ENCODE results near the gene SLC44A5.

The SLC44A5 gene

DNA sequence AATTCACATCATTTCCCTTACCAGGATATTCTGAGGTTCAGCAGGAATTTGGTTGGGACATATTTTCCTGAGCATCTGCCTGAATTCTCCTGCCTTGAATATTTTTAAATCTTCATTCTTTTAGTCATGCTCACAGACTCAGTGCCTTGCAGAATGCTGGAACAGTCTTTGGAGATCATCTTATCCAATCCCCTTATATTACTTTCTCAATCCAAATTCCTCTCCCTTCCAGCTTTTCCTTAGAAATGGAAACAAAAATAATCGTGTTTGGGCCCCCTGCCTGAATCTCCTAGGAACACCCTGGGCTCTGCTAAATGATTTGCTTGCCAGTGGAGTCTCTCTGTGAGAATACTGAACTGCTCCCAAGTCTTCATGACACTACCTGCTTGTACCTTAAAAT lies 438.4 kb downstream of the SLC44A5 start:
- Histone ChIP-seq H3K4me2 (no peak overlapping the region), H3K4me3 (IDR thresholded peaks at IDR 0.05; ENCODE audit: insufficient read depth, low read depth, low read length) (no peak overlapping the region), H2AFZ (ENCODE audit: low read depth) (no peak overlapping the region), H3K79me2 (ENCODE audit: insufficient read depth, low read depth) (no peaks in the 10 kb centered on the region), H3K9ac (no peak overlapping the region), H3K27ac (no peak overlapping the region), H3K36me3 (ENCODE audit: insufficient read depth) (no peaks in the 10 kb centered on the region), H3K27me3 (ENCODE audit: insufficient read depth, low read depth) (no peaks in the 10 kb centered on the region), H4K20me1 (ENCODE audit: insufficient read depth) (no peaks in the 10 kb centered on the region), H3K4me1 (ENCODE audit: low read depth, poor library complexity, severe bottlenecking) (no peaks in the 10 kb centered on the region)
- TF ChIP-seq CTCF (conservative IDR thresholded peaks at IDR 0.05; ENCODE audit: low read depth, low read length): no peak

DNA sequence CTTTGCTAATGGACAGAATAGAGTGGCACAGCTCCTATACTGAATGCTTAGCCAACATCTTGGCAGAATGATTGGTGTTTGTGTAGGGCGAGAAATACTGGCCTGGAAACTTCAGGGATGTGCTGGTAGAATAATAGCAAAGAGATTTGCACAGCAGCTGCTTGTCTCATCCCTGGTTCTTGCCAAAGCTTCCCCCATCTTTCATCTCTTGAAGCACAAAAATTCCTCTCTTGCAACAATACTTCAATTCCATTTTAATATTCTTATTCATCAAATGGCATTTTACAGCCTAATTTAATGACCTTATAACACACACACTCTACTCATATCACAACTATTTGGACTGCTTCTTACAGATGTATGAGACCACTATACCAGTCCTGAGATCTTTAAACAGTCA lies 439.0 kb downstream of the SLC44A5 start:
- no peak overlapping the region for H3K4me2 ChIP-seq
- H2AFZ ChIP-seq (ENCODE audit: low read depth): no peak overlapping the region
- H3K4me3 ChIP-seq (IDR thresholded peaks at IDR 0.05; ENCODE audit: insufficient read depth, low read depth, low read length): no peak overlapping the region
- TF ChIP-seq CTCF (conservative IDR thresholded peaks at IDR 0.05; ENCODE audit: low read depth, low read length): no peak
- H3K27me3 ChIP-seq (ENCODE audit: insufficient read depth, low read depth): no peaks in the 10 kb centered on the region
- H3K9ac ChIP-seq: no peak overlapping the region
- no peaks in the 10 kb centered on the region for H4K20me1 ChIP-seq (ENCODE audit: insufficient read depth)
- H3K79me2 ChIP-seq (ENCODE audit: insufficient read depth, low read depth): no peaks in the 10 kb centered on the region
- no peak overlapping the region for H3K27ac ChIP-seq
- H3K4me1 ChIP-seq (ENCODE audit: low read depth, poor library complexity, severe bottlenecking): no peaks in the 10 kb centered on the region
- H3K36me3 ChIP-seq (ENCODE audit: insufficient read depth): no peaks in the 10 kb centered on the region

- Histone ChIP-seq H3K9ac (no peak overlapping the region), H3K27ac (no peak overlapping the region), H3K36me3 (ENCODE audit: insufficient read depth) (no peaks in the 10 kb centered on the region), H3K27me3 (ENCODE audit: insufficient read depth, low read depth) (no peaks in the 10 kb centered on the region), H3K4me3 (IDR thresholded peaks at IDR 0.05; ENCODE audit: insufficient read depth, low read depth, low read length) (no peak overlapping the region), H3K4me2 (no peak overlapping the region), H3K4me1 (ENCODE audit: low read depth, poor library complexity, severe bottlenecking) (no peaks in the 10 kb centered on the region), H2AFZ (ENCODE audit: low read depth) (no peak overlapping the region), H3K79me2 (ENCODE audit: insufficient read depth, low read depth) (no peaks in the 10 kb centered on the region), H4K20me1 (ENCODE audit: insufficient read depth) (no peaks in the 10 kb centered on the region)
- no peak for TF ChIP-seq CTCF (conservative IDR thresholded peaks at IDR 0.05; ENCODE audit: low read depth, low read length)
Observed at GRCh38 chr1:75170981-75171380, 439.9 kb downstream of the SLC44A5 start.

- Histone ChIP-seq H3K36me3 (ENCODE audit: insufficient read depth) (no peaks in the 10 kb centered on the region), H3K79me2 (ENCODE audit: insufficient read depth, low read depth) (no peaks in the 10 kb centered on the region), H3K27me3 (ENCODE audit: insufficient read depth, low read depth) (no peaks in the 10 kb centered on the region), H3K4me1 (ENCODE audit: low read depth, poor library complexity, severe bottlenecking) (no peaks in the 10 kb centered on the region), H4K20me1 (ENCODE audit: insufficient read depth) (no peaks in the 10 kb centered on the region), H3K4me2 (no peak overlapping the region), H2AFZ (ENCODE audit: low read depth) (no peak overlapping the region), H3K9ac (no peak overlapping the region), H3K27ac (no peak overlapping the region), H3K4me3 (IDR thresholded peaks at IDR 0.05; ENCODE audit: insufficient read depth, low read depth, low read length) (no peak overlapping the region)
- TF ChIP-seq CTCF (conservative IDR thresholded peaks at IDR 0.05; ENCODE audit: low read depth, low read length): no peak
Observed at GRCh38 chr1:75170011-75170410, 440.9 kb downstream of the SLC44A5 start.

GRCh38 chr1:75166821-75167220 lies 444.1 kb downstream of the SLC44A5 start:
- Histone ChIP-seq H4K20me1 (ENCODE audit: insufficient read depth) (no peaks in the 10 kb centered on the region), H3K36me3 (ENCODE audit: insufficient read depth) (no peaks in the 10 kb centered on the region), H3K4me2 (no peak overlapping the region), H3K27me3 (ENCODE audit: insufficient read depth, low read depth) (no peaks in the 10 kb centered on the region), H3K27ac (no peak overlapping the region), H3K4me1 (ENCODE audit: low read depth, poor library complexity, severe bottlenecking) (no peaks in the 10 kb centered on the region), H3K4me3 (IDR thresholded peaks at IDR 0.05; ENCODE audit: insufficient read depth, low read depth, low read length) (no peak overlapping the region), H2AFZ (ENCODE audit: low read depth) (no peak overlapping the region), H3K79me2 (ENCODE audit: insufficient read depth, low read depth) (no peaks in the 10 kb centered on the region), H3K9ac (no peak overlapping the region)
- TF ChIP-seq CTCF (conservative IDR thresholded peaks at IDR 0.05; ENCODE audit: low read depth, low read length): no peak

Data from KMS-11 (cell line).